Renal cortical epithelial cell (primary cell): ENCODE results near the gene PDK3. TPM values are rescaled to one million over a fixed set of nuclear protein-coding genes. Genes with fewer than 3 reads are reported as not detected.
A peak's percentile ranks its signal among the peaks of the same experiment; 100 is the strongest.

Experiments
- DNase-seq: peaks from one replicate; pipeline ENCODE4 v3.0.0-alpha.2; 2011; ENCODE audit warnings: low read depth
- total RNA-seq: library from RNA; depleted of rRNA; stranded (reverse); fragments of >200 nt; gene quantifications from 2 replicates; pipeline ENCODE4 v1.2.3, GENCODE V29; 2014

Gene PDK3
- total RNA-seq, 1 donor from 2014 or later, result 20.4 TPM

GRCh38 chrX:24553011-24553410 is 87.9 kb downstream of the PDK3 start:
- no peak for DNase-seq

GRCh38 chrX:24561121-24561520 is 96.0 kb downstream of the PDK3 start:
- DNase-seq, result peak; percentile 1

GRCh38 chrX:24563291-24564010 is 98.4 kb downstream of the PDK3 start:
- no peak for DNase-seq

- no peak for DNase-seq
Observed at GRCh38 chrX:24566240-24566639, 101.2 kb downstream of the PDK3 start.

- no peak for DNase-seq
Observed at GRCh38 chrX:24567169-24567568, 102.1 kb downstream of the PDK3 start.

- DNase-seq, result no peak
Observed at GRCh38 chrX:24574743-24575142, 109.7 kb downstream of the PDK3 start.

GRCh38 chrX:24575496-24575895 is 110.4 kb downstream of the PDK3 start:
- DNase-seq, result no peak

- DNase-seq, result no peak
Observed at GRCh38 chrX:24577091-24577490, 112.0 kb downstream of the PDK3 start.

Other genes starting within 250 kb of the PDK3 start
- gene SUPT20HL2, start 151.2 kb upstream of the PDK3 start, total RNA-seq, result not detected in 2 replicates
- not detected in 2 replicates for gene SUPT20HL1, start 104.6 kb upstream of the PDK3 start, total RNA-seq
- gene PCYT1B, start 182.1 kb downstream of the PDK3 start, total RNA-seq, result 0.05 and 0.17 TPM in 2 replicates
- gene POLA1, start 228.6 kb downstream of the PDK3 start, total RNA-seq, result 9.8 and 11.3 TPM in 2 replicates